ENCODE results near the gene PCBP3.

DNA sequence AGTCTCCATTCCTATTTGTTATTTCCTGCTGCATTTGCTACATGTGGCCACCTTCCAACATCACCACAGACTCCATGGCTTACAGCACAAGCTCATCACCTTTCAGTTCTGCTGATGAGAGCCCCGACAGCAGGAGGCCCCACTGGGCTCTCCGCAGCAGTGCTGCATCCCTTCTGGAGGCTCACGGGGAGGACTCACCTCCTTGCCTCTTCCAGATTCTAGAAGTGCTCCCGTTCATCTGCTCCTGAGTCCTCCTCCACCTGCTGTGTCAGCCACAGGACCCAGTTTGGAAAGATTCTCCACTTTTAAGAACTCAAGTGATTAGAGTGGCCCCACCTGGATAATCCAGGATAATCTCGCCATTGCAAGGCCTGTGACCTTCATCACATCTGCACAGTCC is 167.6 kb downstream of the PCBP3 start:
- TF ChIP-seq, protein P1, sequence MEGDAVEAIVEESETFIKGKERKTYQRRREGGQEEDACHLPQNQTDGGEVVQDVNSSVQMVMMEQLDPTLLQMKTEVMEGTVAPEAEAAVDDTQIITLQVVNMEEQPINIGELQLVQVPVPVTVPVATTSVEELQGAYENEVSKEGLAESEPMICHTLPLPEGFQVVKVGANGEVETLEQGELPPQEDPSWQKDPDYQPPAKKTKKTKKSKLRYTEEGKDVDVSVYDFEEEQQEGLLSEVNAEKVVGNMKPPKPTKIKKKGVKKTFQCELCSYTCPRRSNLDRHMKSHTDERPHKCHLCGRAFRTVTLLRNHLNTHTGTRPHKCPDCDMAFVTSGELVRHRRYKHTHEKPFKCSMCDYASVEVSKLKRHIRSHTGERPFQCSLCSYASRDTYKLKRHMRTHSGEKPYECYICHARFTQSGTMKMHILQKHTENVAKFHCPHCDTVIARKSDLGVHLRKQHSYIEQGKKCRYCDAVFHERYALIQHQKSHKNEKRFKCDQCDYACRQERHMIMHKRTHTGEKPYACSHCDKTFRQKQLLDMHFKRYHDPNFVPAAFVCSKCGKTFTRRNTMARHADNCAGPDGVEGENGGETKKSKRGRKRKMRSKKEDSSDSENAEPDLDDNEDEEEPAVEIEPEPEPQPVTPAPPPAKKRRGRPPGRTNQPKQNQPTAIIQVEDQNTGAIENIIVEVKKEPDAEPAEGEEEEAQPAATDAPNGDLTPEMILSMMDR (IDR thresholded peaks at IDR 0.05), result no peak
- no peak for TF ChIP-seq POLR2A (IDR thresholded peaks at IDR 0.05)
